GM10248 (cell line): ENCODE measurements around the gene RTBDN.
A peak's percentile ranks its signal among the peaks of the same experiment; 100 is the strongest.

Experiments
- CTCF ChIA-PET: fragments of 300-600 bp; sonication (Branson Sonifier 250); formaldehyde crosslinking; extraction: SDS; loops from one replicate; lab custom pipeline; 2021; ENCODE audit warnings: antibody characterized with exemption; lab: Yijun Ruan, JAX
- POLR2A ChIA-PET: fragments of 350-650 bp; sonication (Branson Sonifier 250); formaldehyde crosslinking; extraction: SDS; loops from one replicate; lab custom pipeline; 2020; ENCODE audit warnings: antibody characterized with exemption; lab: Yijun Ruan, JAX
- DNase-seq: peaks from one replicate; pipeline ENCODE4 v3.0.0; 2012; ENCODE audit errors: extremely low spot score
- CTCF ChIP-seq: IDR thresholded peaks from 2 replicates; pipeline ENCODE4 v1.5.1; 2012; ENCODE audit warnings: mild to moderate bottlenecking, low read depth; ENCODE audit errors: extremely low read depth, missing control alignments, control extremely low read depth

Gene RTBDN

GRCh38 chr19:12843328-12843727 lies 8.9 kb upstream of the RTBDN start:
- no peak for TF ChIP-seq CTCF
- no peak for DNase-seq
- ChIA-PET POLR2A (no interaction called here), CTCF (interaction anchor here (11.3 kb wide), 1 partner anchor 83 kb away, joined by 369 read pairs; no protein-coding TSS in a partner anchor)

- ChIA-PET POLR2A (no interaction called here), CTCF (interaction anchor here (1.9 to 11.3 kb wide), 2 partner anchors 82 kb away, joined by 4 to 369 read pairs; no protein-coding TSS in a partner anchor)
- no peak for DNase-seq
- no peak for TF ChIP-seq CTCF
Measured at GRCh38 chr19:12842511-12842910, 8.1 kb upstream of the RTBDN start.

GRCh38 chr19:12841094-12841493 lies 6.7 kb upstream of the RTBDN start:
- ChIA-PET POLR2A (interaction anchor here (0.6 kb wide), 1 partner anchor 704 kb away, joined by 3 read pairs; no protein-coding TSS in a partner anchor), CTCF (interaction anchor here (1.9 kb wide), 1 partner anchor 81 kb away, joined by 4 read pairs; no protein-coding TSS in a partner anchor)
- no peak for DNase-seq
- no peak for TF ChIP-seq CTCF

GRCh38 chr19:12840091-12841079 lies 6.0 kb upstream of the RTBDN start:
- TF ChIP-seq CTCF: no peak
- peak; percentile 69 for DNase-seq
- POLR2A ChIA-PET: interaction anchor here (0.6 kb wide), 1 partner anchor 703 kb away, joined by 3 read pairs; no protein-coding TSS in a partner anchor
- CTCF ChIA-PET: interaction anchor here (1.9 kb wide), 1 partner anchor 80 kb away, joined by 4 read pairs; no protein-coding TSS in a partner anchor

GRCh38 chr19:12838886-12839756 lies 4.7 kb upstream of the RTBDN start:
- no peak for TF ChIP-seq CTCF

GRCh38 chr19:12838182-12838885 lies 4.0 kb upstream of the RTBDN start, which contains the start of gene MAST1:
TSS of gene MAST1 (plus strand) at chr19:12838515. CDS start at chr19:12838573, 58 bp downstream.
- ChIA-PET CTCF (interaction anchor here (0.6 to 1.3 kb wide), 6 partner anchors 8 to 81 kb away, joined by 3 to 7 read pairs (median 4); no protein-coding TSS in a partner anchor), POLR2A (no interaction called here)
- TF ChIP-seq CTCF: peak; percentile 81
- DNase-seq: peak; percentile 86

More at GRCh38 chr19:12838886-12839756, 4.7 kb upstream of the RTBDN start:
- no peak for DNase-seq
- ChIA-PET CTCF (interaction anchor here (0.6 to 1.3 kb wide), 6 partner anchors 9 to 81 kb away, joined by 3 to 7 read pairs (median 4); no protein-coding TSS in a partner anchor), POLR2A (no interaction called here)
